CD4-positive, alpha-beta T cell (primary cell): ENCODE measurements around the gene DAO. TPM values are rescaled to one million over a fixed set of nuclear protein-coding genes. Genes with fewer than 3 reads are reported as not detected.
A peak's percentile ranks its signal among the peaks of the same experiment; 100 is the strongest.

ENCODE experiments used
- ATAC-seq: fragments of 200-7000 bp; cut with Tn5 transposase; one replicate; pipeline ENCODE4 v1.10.0; 2022; ENCODE audit warnings: mild to moderate bottlenecking; ENCODE audit not compliant: poor library complexity
- CTCF ChIA-PET: fragments of 350-600 bp; sonication (Branson Sonifier 250); formaldehyde crosslinking; loops from one replicate; lab custom pipeline; 2021; ENCODE audit warnings: antibody characterized with exemption, inconsistent platforms; lab: Charles Lee
- POLR2A ChIA-PET: fragments of 350-600 bp; sonication (Branson Sonifier 250); formaldehyde crosslinking; loops from one replicate; lab custom pipeline; 2021; ENCODE audit warnings: antibody characterized with exemption, inconsistent platforms; lab: Charles Lee
- DNase-seq, 14 experiments: peaks; one replicate each; pipeline ENCODE4 v3.0.0-alpha.2; 2013 to 2020; ENCODE audit warnings: mixed read lengths in 2 of 14
- H3K27ac ChIP-seq, 2 donors: one replicate each; pipeline versions ENCODE4 v1.5.1 to v1.7.0; 2013; ENCODE audit warnings: low read length in 2 of 2, low read depth in 1 of 2, mild to moderate bottlenecking in 1 of 2
- H3K27me3 ChIP-seq, 2 experiments: 1 replicate in 1 of 2; 2 replicates in 1 of 2; pipeline versions ENCODE4 v1.6.1 to v1.7.0; 2013; ENCODE audit warnings: low read length in 2 of 2, control low read depth in 1 of 2, mild to moderate bottlenecking in 1 of 2, moderate library complexity in 1 of 2; ENCODE audit not compliant: insufficient read depth in 2 of 2, control insufficient read depth in 1 of 2
- H3K36me3 ChIP-seq: one replicate; pipeline ENCODE4 v1.6.1; 2013; ENCODE audit warnings: low read length, control low read depth; ENCODE audit not compliant: insufficient read depth
- H3K4me1 ChIP-seq: one replicate; pipeline ENCODE4 v1.6.1; 2013; ENCODE audit warnings: low read length, control low read depth; ENCODE audit not compliant: insufficient read depth
- H3K4me3 ChIP-seq: one replicate; pipeline ENCODE4 v1.5.1; 2013; ENCODE audit warnings: mild to moderate bottlenecking, low read length, moderate library complexity
- H3K9me3 ChIP-seq, 2 experiments: 1 replicate in 1 of 2; 2 replicates in 1 of 2; pipeline versions ENCODE4 v1.6.1 to v1.7.0; 2013; ENCODE audit warnings: low read length in 2 of 2, mild to moderate bottlenecking in 2 of 2, control low read depth in 1 of 2, moderate library complexity in 1 of 2; ENCODE audit not compliant: control insufficient read depth in 1 of 2, insufficient read depth in 1 of 2
- H3K27ac Mint-ChIP-seq: one replicate; pipeline ENCODE4 v1.8.0; 2020; ENCODE audit warnings: mixed read lengths
- H3K27me3 Mint-ChIP-seq: one replicate; pipeline ENCODE4 v1.8.0; 2021; ENCODE audit warnings: mixed read lengths
- H3K36me3 Mint-ChIP-seq: one replicate; pipeline ENCODE4 v1.8.0; 2021; ENCODE audit warnings: low read depth, mixed read lengths
- H3K4me1 Mint-ChIP-seq: one replicate; pipeline ENCODE4 v1.8.0; 2021; ENCODE audit warnings: low read depth, mixed read lengths
- H3K4me3 Mint-ChIP-seq: one replicate; pipeline ENCODE4 v1.8.0; 2020; ENCODE audit warnings: mild to moderate bottlenecking, mixed read lengths
- H3K9me3 Mint-ChIP-seq: one replicate; pipeline ENCODE4 v1.8.0; 2020; ENCODE audit warnings: mixed read lengths
- CTCF ChIP-seq: fragments of 200-600 bp; IDR thresholded peaks from one replicate; pipeline ENCODE4 v1.8.0; 2022; ENCODE audit warnings: antibody characterized with exemption, mild to moderate bottlenecking
- intact Hi-C, 2 experiments: fragments of 100-400 bp; cut with DNase I in 1 of 2; cut with micrococcal nuclease in 1 of 2; formaldehyde crosslinking; loops; one replicate each; pipeline versions ENCODE4 v1.15.1 to v1.9.0; 2023 to 2025; cut with DNase I, micrococcal nuclease
- total RNA-seq, 174 experiments: library from RNA in 2 of 174; stranded (reverse) in 2 of 174; gene quantifications; one replicate each; pipeline ENCODE4 v1.2.3 and lab custom pipeline; 2021 to 2026

DAO gene
- total RNA-seq, 2 experiments from 2014 or later: not detected

GRCh38 chr12:108881953-108882352 is 2.1 kb downstream of the DAO start:
- H3K27ac ChIP-seq: no peak overlapping the region
- Mint-ChIP-seq H3K4me1 (no peaks in the 10 kb centered on the region), H3K9me3 (no peaks in the 10 kb centered on the region), H3K36me3 (no peaks in the 10 kb centered on the region), H3K27ac (no peak overlapping the region), H3K4me3 (no peak overlapping the region), H3K27me3 (no peaks in the 10 kb centered on the region)
- no peaks in the 10 kb centered on the region for H3K4me1 ChIP-seq
- no peak for ATAC-seq
- intact Hi-C loops: loop anchor here (10.0 kb wide), 1 partner anchor 503 kb away; no protein-coding TSS in a partner anchor
- CTCF ChIA-PET: no interaction called here
- no peak overlapping the region for H3K4me3 ChIP-seq
- H3K36me3 ChIP-seq: no peaks in the 10 kb centered on the region
- TF ChIP-seq CTCF: no peak
- H3K27me3 ChIP-seq: no peaks in the 10 kb centered on the region
- POLR2A ChIA-PET: no interaction called here
- no peak for DNase-seq
- no peaks in the 10 kb centered on the region for H3K9me3 ChIP-seq

GRCh38 chr12:108884116-108885012 is 4.5 kb downstream of the DAO start:
- Mint-ChIP-seq H3K27ac (no peak overlapping the region), H3K4me3 (no peak overlapping the region), H3K36me3 (no peaks in the 10 kb centered on the region), H3K27me3 (no peaks in the 10 kb centered on the region), H3K9me3 (no peaks in the 10 kb centered on the region), H3K4me1 (no peaks in the 10 kb centered on the region)
- Histone ChIP-seq H3K9me3 (no peaks in the 10 kb centered on the region), H3K4me1 (no peaks in the 10 kb centered on the region), H3K36me3 (no peaks in the 10 kb centered on the region), H3K27ac (no peak overlapping the region), H3K4me3 (no peak overlapping the region), H3K27me3 (no peaks in the 10 kb centered on the region)
- DNase-seq: peak; percentile 42 to 82 (median 54)
- TF ChIP-seq CTCF: peak; percentile 60
- ATAC-seq: peak; percentile 61
- POLR2A ChIA-PET: no interaction called here
- CTCF ChIA-PET: no interaction called here
- intact Hi-C loops: loop anchor here (1.0 to 10.0 kb wide), 4 partner anchors 67 to 500 kb away; partner anchors contain the start of gene ALKBH2 (in 2 of the 2)

DNA sequence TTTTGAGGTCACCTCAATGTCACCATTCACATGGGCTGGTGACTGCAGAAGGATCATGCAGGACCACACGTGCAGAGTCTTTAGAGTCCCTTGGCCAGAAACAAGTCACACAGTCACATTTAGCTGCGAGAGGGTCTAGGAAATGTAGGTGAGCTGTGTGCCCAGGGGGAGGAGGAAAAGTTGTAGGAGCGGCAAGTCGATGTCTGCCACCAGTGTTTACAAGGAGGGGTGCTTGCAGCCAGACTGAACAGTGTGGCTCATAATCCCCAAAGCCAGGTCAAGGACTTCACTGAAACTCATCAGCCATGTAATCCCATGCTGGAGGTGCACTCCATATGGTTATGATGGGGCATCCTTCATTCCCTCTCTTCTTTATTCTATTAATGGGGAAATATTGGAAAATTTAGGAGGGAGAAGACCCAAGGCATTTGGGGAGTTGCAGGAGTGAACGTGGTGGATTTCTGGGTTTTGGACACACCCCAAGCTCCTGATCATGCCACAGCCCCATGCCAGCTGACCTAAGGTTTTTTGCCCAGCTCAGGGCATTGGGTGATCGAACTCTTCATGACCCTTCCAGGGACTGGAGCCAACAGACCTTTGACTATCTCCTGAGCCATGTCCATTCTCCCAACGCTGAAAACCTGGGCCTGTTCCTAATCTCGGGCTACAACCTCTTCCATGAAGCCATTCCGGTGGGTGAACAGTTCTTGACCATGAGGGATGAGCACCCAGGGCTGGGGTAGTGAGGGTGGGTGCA is 7.2 kb downstream of the DAO start:
- ChIA-PET CTCF (interaction anchor here (1.2 kb wide), 1 partner anchor 64 kb away, joined by 3 read pairs; no protein-coding TSS in a partner anchor), POLR2A (no interaction called here)
- Histone ChIP-seq H3K9me3 (peaks cover 0 to 7% of the 10 kb centered on the region in 2 experiments), H3K4me1 (no peaks in the 10 kb centered on the region), H3K36me3 (no peaks in the 10 kb centered on the region), H3K4me3 (no peak overlapping the region), H3K27me3 (no peaks in the 10 kb centered on the region), H3K27ac (no peak overlapping the region)
- no peaks in the 10 kb centered on the region for H3K27me3 Mint-ChIP-seq
- TF ChIP-seq CTCF: no peak
- H3K9me3 Mint-ChIP-seq: no peaks in the 10 kb centered on the region
- no peak overlapping the region for H3K4me3 Mint-ChIP-seq
- H3K4me1 Mint-ChIP-seq: no peaks in the 10 kb centered on the region
- DNase-seq (no peak), ATAC-seq (no peak)
- no peak overlapping the region for H3K27ac Mint-ChIP-seq
- intact Hi-C loops: loop anchor here (10.0 kb wide), 1 partner anchor 498 kb away; no protein-coding TSS in a partner anchor
- no peaks in the 10 kb centered on the region for H3K36me3 Mint-ChIP-seq
